ENCODE results near the gene PDGFA. TPM values are rescaled to one million over a fixed set of nuclear protein-coding genes. Genes with fewer than 3 reads are reported as not detected.

PDGFA gene
- total RNA-seq, 4 donors from 2014 or later: 16.2 to 41.6 (median 22.0) TPM

DNA sequence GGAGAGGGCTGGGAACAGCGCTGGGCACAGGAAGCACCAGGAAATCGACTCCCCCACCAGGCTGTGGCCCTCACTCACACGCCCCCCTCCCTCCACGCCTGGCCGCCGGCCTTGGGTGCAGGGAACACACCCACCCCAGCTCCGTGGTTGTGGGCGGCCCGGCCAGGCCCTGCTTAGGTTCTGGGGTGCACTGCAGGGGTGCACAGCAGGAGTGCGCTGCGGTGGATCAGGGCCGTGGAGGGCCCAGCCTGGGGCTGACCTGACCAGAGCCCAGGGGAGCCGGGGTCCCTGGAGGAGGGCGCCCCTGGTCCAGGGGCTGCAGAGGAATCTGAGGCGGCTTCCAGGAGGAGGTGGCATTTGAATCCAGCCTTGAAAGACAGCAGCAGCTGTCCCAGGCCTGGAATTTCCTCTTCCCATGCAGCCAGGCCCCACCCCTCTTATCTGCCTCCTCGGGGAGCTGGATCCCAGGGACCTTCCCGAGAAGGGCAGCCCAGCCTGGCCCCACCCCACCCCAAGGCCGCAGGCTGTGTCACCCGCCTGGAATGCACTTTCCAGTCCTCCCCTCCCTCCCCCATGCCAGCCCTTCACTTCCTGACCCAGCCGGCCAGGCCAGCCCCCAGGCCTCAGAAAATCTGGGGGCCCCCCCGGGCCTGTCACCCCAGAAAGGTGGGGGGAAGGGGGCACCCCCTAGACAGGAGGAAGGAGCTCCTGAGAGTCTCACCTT, 18.4 kb upstream of the PDGFA start:
- Histone ChIP-seq H3K27ac (no peak overlapping the region), H3K36me3 (no peaks in the 10 kb centered on the region), H3K27me3 (no peaks in the 10 kb centered on the region), H3K4me3 (no peak overlapping the region), H3K4me1 (peaks cover 26% of the 10 kb centered on the region), H3K9me3 (no peaks in the 10 kb centered on the region)
- WGBS: 8% methylated on average over 4 of the region's 21 CpGs
- TF ChIP-seq EP300 (IDR thresholded peaks at IDR 0.05): no peak
- no peak for TF ChIP-seq POLR2AphosphoS5 (IDR thresholded peaks at IDR 0.05)
- no peak for TF ChIP-seq POLR2A (IDR thresholded peaks at IDR 0.05)
- no peak for TF ChIP-seq CTCF (IDR thresholded peaks at IDR 0.05)
- DNase-seq (ENCODE audit: low spot score in 2 of 2): no peak

DNA sequence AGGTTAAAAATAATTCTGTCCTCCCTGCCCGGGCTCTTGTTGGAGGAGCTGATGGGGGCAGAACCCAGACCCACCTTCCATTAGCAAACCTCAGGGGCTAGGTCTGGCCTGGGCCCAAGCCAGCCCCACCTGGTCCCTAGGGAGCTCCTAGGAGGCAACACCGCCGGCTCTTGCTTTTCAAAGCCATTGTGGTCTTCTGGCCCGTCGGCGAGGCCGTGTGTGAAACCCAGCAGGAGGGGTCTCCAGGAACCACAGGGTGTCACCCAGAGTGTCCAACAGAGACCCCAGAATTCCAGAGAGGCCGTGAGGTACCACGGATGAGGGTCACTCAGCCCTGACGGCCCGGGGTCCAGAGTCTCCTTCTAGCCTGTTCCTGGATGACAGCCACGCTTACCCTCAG, 16.6 kb upstream of the PDGFA start:
- H3K27ac ChIP-seq: no peak overlapping the region
- H3K36me3 ChIP-seq: no peaks in the 10 kb centered on the region
- H3K9me3 ChIP-seq: no peaks in the 10 kb centered on the region
- 86% methylated on average over 7 of the region's 12 CpGs for WGBS
- peaks cover 26% of the 10 kb centered on the region for H3K4me1 ChIP-seq
- no peak for TF ChIP-seq POLR2A (IDR thresholded peaks at IDR 0.05)
- no peak for TF ChIP-seq EP300 (IDR thresholded peaks at IDR 0.05)
- no peak for TF ChIP-seq POLR2AphosphoS5 (IDR thresholded peaks at IDR 0.05)
- no peak for TF ChIP-seq CTCF (IDR thresholded peaks at IDR 0.05)
- H3K4me3 ChIP-seq: no peak overlapping the region
- no peak for DNase-seq (ENCODE audit: low spot score in 2 of 2)
- no peaks in the 10 kb centered on the region for H3K27me3 ChIP-seq

GRCh38 chr7:534959-535358, 15.3 kb upstream of the PDGFA start:
- DNase-seq (ENCODE audit: low spot score in 2 of 2): no peak
- Histone ChIP-seq H3K9me3 (no peaks in the 10 kb centered on the region), H3K4me3 (no peak overlapping the region), H3K36me3 (no peaks in the 10 kb centered on the region), H3K27me3 (peaks cover 11% of the 10 kb centered on the region), H3K27ac (no peak overlapping the region), H3K4me1 (peaks cover 25% of the 10 kb centered on the region)
- 95% methylated on average over 10 of the region's 10 CpGs for WGBS
- no peak for TF ChIP-seq CTCF (IDR thresholded peaks at IDR 0.05)
- no peak for TF ChIP-seq EP300 (IDR thresholded peaks at IDR 0.05)
- no peak for TF ChIP-seq POLR2AphosphoS5 (IDR thresholded peaks at IDR 0.05)
- TF ChIP-seq POLR2A (IDR thresholded peaks at IDR 0.05): no peak

DNA sequence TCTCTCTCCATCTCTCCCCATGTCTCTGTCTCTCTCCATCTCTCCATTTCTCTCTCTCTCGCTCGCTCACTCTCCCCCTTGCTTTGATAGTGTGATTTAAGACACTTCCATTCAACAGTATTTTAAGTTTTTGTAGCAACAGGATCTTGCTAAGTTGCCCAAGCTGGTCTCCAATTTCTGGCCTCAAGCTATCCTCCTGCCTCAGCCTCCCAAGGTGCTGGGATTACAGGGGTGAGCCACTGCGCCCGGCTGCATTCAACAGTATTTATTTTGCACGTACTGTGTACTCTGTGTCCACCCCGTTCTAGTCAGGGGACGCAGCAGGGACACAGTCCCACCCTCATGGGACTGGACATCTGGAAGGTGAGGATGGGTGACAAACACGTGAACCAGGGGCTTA, 14.4 kb upstream of the PDGFA start:
- Histone ChIP-seq H3K27ac (no peak overlapping the region), H3K4me1 (peaks cover 16% of the 10 kb centered on the region), H3K27me3 (peaks cover 16% of the 10 kb centered on the region), H3K36me3 (no peaks in the 10 kb centered on the region), H3K9me3 (no peaks in the 10 kb centered on the region), H3K4me3 (no peak overlapping the region)
- WGBS: 91% methylated on average over 6 of the region's 8 CpGs
- no peak for DNase-seq (ENCODE audit: low spot score in 2 of 2)
- TF ChIP-seq POLR2AphosphoS5 (IDR thresholded peaks at IDR 0.05) (no peak), POLR2A (IDR thresholded peaks at IDR 0.05) (no peak), EP300 (IDR thresholded peaks at IDR 0.05) (no peak), CTCF (IDR thresholded peaks at IDR 0.05) (no peak)

DNA sequence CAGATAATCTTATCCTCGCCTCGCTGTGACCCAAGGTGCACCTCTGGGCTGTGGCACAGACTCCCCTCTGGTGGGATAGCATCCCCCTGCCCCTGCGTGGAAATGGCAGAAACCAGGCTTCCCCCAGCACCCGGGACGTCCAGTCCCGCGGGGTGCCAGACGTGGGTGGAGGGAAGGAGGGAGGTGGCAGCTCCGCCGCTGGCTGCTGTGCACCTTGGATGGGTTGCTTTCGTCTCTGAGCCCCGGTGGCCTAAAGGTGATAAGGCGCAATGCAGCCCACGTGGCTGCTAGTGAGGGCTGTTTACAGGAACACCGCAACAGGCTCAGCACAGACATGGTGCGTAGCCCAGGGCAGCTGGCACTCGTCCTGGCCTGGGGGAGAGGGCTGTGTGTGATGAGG, 13.6 kb upstream of the PDGFA start:
- DNase-seq (ENCODE audit: low spot score in 2 of 2): no peak
- Histone ChIP-seq H3K27me3 (peaks cover 16% of the 10 kb centered on the region), H3K36me3 (no peaks in the 10 kb centered on the region), H3K9me3 (no peaks in the 10 kb centered on the region), H3K27ac (no peak overlapping the region), H3K4me1 (peaks cover 8% of the 10 kb centered on the region), H3K4me3 (no peak overlapping the region)
- WGBS: 60% methylated on average over 9 of the region's 17 CpGs
- TF ChIP-seq EP300 (IDR thresholded peaks at IDR 0.05): no peak
- no peak for TF ChIP-seq CTCF (IDR thresholded peaks at IDR 0.05)
- TF ChIP-seq POLR2AphosphoS5 (IDR thresholded peaks at IDR 0.05): no peak
- no peak for TF ChIP-seq POLR2A (IDR thresholded peaks at IDR 0.05)
